GM12878 (cell line): ENCODE results near the gene SLC1A7. TPM values are rescaled to one million over a fixed set of nuclear protein-coding genes. Genes with fewer than 3 reads are reported as not detected.
A peak's percentile ranks its signal among the peaks of the same experiment; 100 is the strongest.

Experiments
- ATAC-seq: fragments of 200-7000 bp; cut with Tn5 transposase; 3 replicates; pipeline ENCODE4 v1.9.1; 2020; ENCODE audit warnings: mild to moderate bottlenecking, moderate library complexity
- BruUV-seq: library from RNA; stranded (reverse); fragments of 400-500 nt; replicated peaks from 2 replicates; lab custom pipeline; 2021; lab: Mats Ljungman, UMichigan
- CTCF ChIA-PET: fragments of 300-600 bp; sonication (Branson Sonifier 250); formaldehyde crosslinking; extraction: SDS; loops from one replicate; lab custom pipeline; 2021; ENCODE audit warnings: inconsistent platforms; lab: Yijun Ruan, JAX
- POLR2A ChIA-PET: fragments of 350-600 bp; formaldehyde crosslinking; extraction: SDS; loops from one replicate; lab custom pipeline; 2021; ENCODE audit warnings: inconsistent platforms; lab: Charles Lee
- RAD21 ChIA-PET: fragments of 300-600 bp; sonication (Branson Sonifier 250); formaldehyde crosslinking; loops from one replicate; lab custom pipeline; 2023; ENCODE audit warnings: antibody characterized with exemption; ENCODE audit not compliant: unreplicated experiment; lab: Charles Lee
- SMC1A ChIA-PET: fragments of 300-600 bp; sonication (Branson Sonifier 250); formaldehyde crosslinking; loops from one replicate; lab custom pipeline; 2023; ENCODE audit not compliant: unreplicated experiment, uncharacterized antibody; lab: Charles Lee
- DNase-seq: peaks from one replicate; pipeline ENCODE4 v3.0.0-alpha.2; 2011; ENCODE audit warnings: low read depth, low spot score
- FAIRE-seq: peaks from 3 replicates; lab custom pipeline; 2011; peaks lifted over from hg19 to GRCh38; lab: Jason Lieb, UNC
- H2AFZ ChIP-seq: 2 replicates; pipeline ENCODE4 v1.6.0; 2011; ENCODE audit warnings: low read depth, low read length, control low read depth; ENCODE audit not compliant: control insufficient read depth
- H3K27ac ChIP-seq: 2 replicates; pipeline ENCODE4 v1.5.1; 2011; ENCODE audit warnings: control low read depth; ENCODE audit not compliant: control insufficient read depth, insufficient read depth
- H3K27me3 ChIP-seq, 2 experiments: replicated peaks in 1 of 2; 2 replicates each; pipeline versions ENCODE4 v1.6.0 to v1.6.1; 2011; ENCODE audit warnings: low read length in 1 of 2; ENCODE audit not compliant: control insufficient read depth in 2 of 2, insufficient read depth in 2 of 2
- H3K36me3 ChIP-seq, 2 experiments: 2 replicates each; pipeline ENCODE4 v1.5.1; 2011; ENCODE audit warnings: low read length in 1 of 2; ENCODE audit not compliant: control insufficient read depth in 2 of 2, insufficient read depth in 2 of 2
- H3K4me1 ChIP-seq: 2 replicates; pipeline ENCODE4 v1.6.1; 2011; ENCODE audit warnings: mild to moderate bottlenecking, low read length, moderate library complexity, mixed read lengths; ENCODE audit not compliant: control insufficient read depth, insufficient read depth
- H3K4me2 ChIP-seq: 2 replicates; pipeline ENCODE4 v1.6.0; 2011; ENCODE audit warnings: control low read depth; ENCODE audit not compliant: control insufficient read depth, insufficient read depth
- H3K4me3 ChIP-seq: fragments of 200-600 bp; sonication (generic); 2 replicates; pipeline ENCODE4 v1.5.1; 2016
- H3K79me2 ChIP-seq: 2 replicates; pipeline ENCODE4 v1.6.0; 2011; ENCODE audit warnings: low read length; ENCODE audit not compliant: control insufficient read depth, insufficient read depth
- H3K9ac ChIP-seq: 2 replicates; pipeline ENCODE4 v1.8.0; 2011; ENCODE audit warnings: low read length, control low read depth, mixed read lengths; ENCODE audit not compliant: control insufficient read depth, insufficient read depth
- H3K9me3 ChIP-seq: replicated peaks from 3 replicates; pipeline ENCODE4 v1.5.1; 2011; ENCODE audit warnings: mild to moderate bottlenecking, low read length; ENCODE audit not compliant: control insufficient read depth, insufficient read depth
- H4K20me1 ChIP-seq: 2 replicates; pipeline ENCODE4 v1.6.0; 2011; ENCODE audit not compliant: control insufficient read depth, insufficient read depth
- BHLHE40 ChIP-seq, 2 experiments: fragments of 450-650 bp in 1 of 2; IDR thresholded peaks; 2 replicates each; pipeline ENCODE4 v1.6.1; 2011 to 2017; ENCODE audit warnings: low read depth in 2 of 2, borderline replicate concordance in 1 of 2, improper control_type of control experiment in 1 of 2, low read length in 1 of 2, mild to moderate bottlenecking in 1 of 2
- CBX3 ChIP-seq: fragments of 200-600 bp; sonication (generic); IDR thresholded peaks from 2 replicates; pipeline ENCODE4 v1.6.1; 2016; ENCODE audit warnings: low read depth, borderline replicate concordance
- EP300 ChIP-seq, 2 experiments: fragments of 150-350 bp in 1 of 2; IDR thresholded peaks; 2 replicates each; pipeline ENCODE4 v1.6.1; 2011 to 2012; ENCODE audit warnings: low read depth in 2 of 2, low read length in 2 of 2, borderline replicate concordance in 1 of 2, improper control_type of control experiment in 1 of 2, inconsistent platforms in 1 of 2; ENCODE audit not compliant: control insufficient read depth in 1 of 2
- MAX ChIP-seq: IDR thresholded peaks from 2 replicates; pipeline ENCODE4 v1.6.1; 2012; ENCODE audit warnings: low read depth, low read length, improper control_type of control experiment
- MXI1 ChIP-seq: fragments of 150-350 bp; IDR thresholded peaks from 2 replicates; pipeline ENCODE4 v1.6.1; 2011; ENCODE audit warnings: low read depth, mild to moderate bottlenecking, inconsistent platforms, low read length, improper control_type of control experiment
- NFXL1 ChIP-seq: fragments of 450-650 bp; IDR thresholded peaks from 2 replicates; pipeline ENCODE4 v1.6.1; 2017; ENCODE audit warnings: antibody characterized with exemption, mild to moderate bottlenecking, borderline replicate concordance
- RCOR1 ChIP-seq: conservative IDR thresholded peaks from 2 replicates; pipeline ENCODE4 v1.6.1; 2012; ENCODE audit warnings: low read depth, low read length, improper control_type of control experiment
- SPI1 ChIP-seq: IDR thresholded peaks from 2 replicates; pipeline ENCODE4 v1.6.1; 2011; ENCODE audit warnings: low read depth, mild to moderate bottlenecking, low read length, moderate library complexity, borderline replicate concordance; ENCODE audit not compliant: insufficient read depth
- WGBS: methylation state at CpG from one replicate; pipeline ENCODE4 v1.1.6; 2016; ENCODE audit warnings: low lambda C conversion rate; ENCODE audit not compliant: insufficient replicate concordance, insufficient coverage; ENCODE audit errors: missing lambda C conversion rate; 5-methylcytosine and 5-hydroxymethylcytosine counted together
- in situ Hi-C: fragments of 300-500 bp; cut with MboI; formaldehyde crosslinking; loops from 9 replicates; pipeline ENCODE4 v1.14.3; 2018; ENCODE audit warnings: mixed read lengths
- intact Hi-C: fragments of 100-400 bp; cut with micrococcal nuclease; formaldehyde crosslinking; loops from one replicate; pipeline ENCODE4 v1.14.2; 2022; ENCODE audit not compliant: unreplicated experiment
- polyA plus RNA-seq, 11 experiments: library from polyadenylated mRNA; depleted of rRNA in 4 of 11; unstranded in 6 of 11; stranded (reverse) in 5 of 11; fragments of >200 nt; fragmentation: Nextera tagmentation in 4 of 11; fragmentation: Illumina TruSeq in 1 of 11; extraction: Ambion mirVana in 4 of 11; extraction: Trizol in 1 of 11; gene quantifications; 1 replicate in 1 of 11; 2 replicates in 10 of 11; pipeline versions ENCODE4 v1.2.1 to v1.2.3, GENCODE V29; 2011 to 2016; ENCODE audit warnings: inconsistent platforms in 2 of 11, missing spikeins in 2 of 11, low read depth in 1 of 11
- total RNA-seq, 4 experiments: library from RNA; depleted of rRNA in 3 of 4; stranded (reverse); fragments of >200 nt in 3 of 4; fragmentation: Illumina TruSeq in 1 of 4; extraction: Trizol in 1 of 4; gene quantifications; 2 replicates each; pipeline versions ENCODE4 v1.2.1 to v1.2.3, GENCODE V29; 2013 to 2021

SLC1A7 gene
- total and polyA plus RNA-seq, 10 of the 15 experiments (the other 5 are each of a cell fraction or from before 2014, with no cell fraction given) = not detected

- no peak for TF ChIP-seq MAX
- TF ChIP-seq CBX3 = no peak
- TF ChIP-seq RCOR1 = no peak
- no peak for TF ChIP-seq SPI1
- TF ChIP-seq MXI1 = no peak
- TF ChIP-seq EP300 (IDR thresholded peaks at IDR 0.05; ENCODE audit: borderline replicate concordance in 1 of 2, control insufficient read depth in 1 of 2, low read depth in 2 of 2, low read length in 2 of 2) = no peak
- TF ChIP-seq, all 136 proteins: peak for 0
These were observed 20.1 kb downstream of the SLC1A7 start (continued) for GRCh38 chr1:53122201-53122885.

GRCh38 chr1:53121319-53122172 is 20.9 kb downstream of the SLC1A7 start:
- SMC1A ChIA-PET = no interaction called here
- peak in 1 of 2 experiments; percentile 31; a peak in 1 of 4 replicates for TF ChIP-seq BHLHE40 (IDR thresholded peaks at IDR 0.05; ENCODE audit: borderline replicate concordance in 1 of 2, low read depth in 2 of 2, low read length in 1 of 2)
- TF ChIP-seq NFXL1 = no peak
- no peak overlapping the region for H3K4me3 ChIP-seq
- no peak overlapping the region for H2AFZ ChIP-seq
- no peaks in the 10 kb centered on the region; a peak in 1 of 4 replicates for H3K27me3 ChIP-seq
- H3K4me1 ChIP-seq = no peaks in the 10 kb centered on the region
- POLR2A ChIA-PET = no interaction called here
- ATAC-seq (no peak), FAIRE-seq (no peak), DNase-seq (no peak)
- no peaks in the 10 kb centered on the region for H4K20me1 ChIP-seq
- in situ Hi-C loops = no loop called here
- intact Hi-C loops = no loop called here
- H3K79me2 ChIP-seq = no peaks in the 10 kb centered on the region
- no peaks in the 10 kb centered on the region for H3K9me3 ChIP-seq
- WGBS = 13% methylated on average over 14 of the region's 18 CpGs
- no peak overlapping the region for H3K9ac ChIP-seq
- no peak overlapping the region for H3K4me2 ChIP-seq
- H3K36me3 ChIP-seq = no peaks in the 10 kb centered on the region
- RAD21 ChIA-PET = no interaction called here
- CTCF ChIA-PET = interaction anchor here (1.4 kb wide), 1 partner anchor 60 kb away, joined by 3 read pairs; no protein-coding TSS in a partner anchor
- H3K27ac ChIP-seq = no peak overlapping the region
- no TSS peak for BruUV-seq
